Thoracic aorta (tissue), 2 donors: Measurements from ENCODE around the gene SWI5. TPM values are rescaled to one million over a fixed set of nuclear protein-coding genes. Genes with fewer than 3 reads are reported as not detected.

Experiments
- ATAC-seq: fragments of 150-250 bp; one replicate; pipeline ENCODE4 v1.8.0; 2017; ENCODE audit warnings: low read depth; ENCODE audit not compliant: insufficient number of reproducible peaks, low FRiP score
- DNase-seq: peaks from one replicate; pipeline ENCODE4 v3.0.0-alpha.2; 2020; ENCODE audit warnings: low spot score
- H3K27ac ChIP-seq, 2 donors: fragments of 200-600 bp; sonication (generic); 1 replicate in 1 of 2; 2 replicates in 1 of 2; pipeline ENCODE4 v1.5.1; 2016; ENCODE audit warnings: mild to moderate bottlenecking in 2 of 2, moderate library complexity in 2 of 2
- H3K27me3 ChIP-seq: fragments of 200-600 bp; sonication (generic); replicated peaks from 2 replicates; pipeline ENCODE4 v1.6.0; 2016; ENCODE audit warnings: mild to moderate bottlenecking; ENCODE audit not compliant: insufficient read depth
- H3K36me3 ChIP-seq: fragments of 200-600 bp; sonication (generic); one replicate; pipeline ENCODE4 v1.5.1; 2016
- H3K4me1 ChIP-seq, 2 donors: fragments of 200-600 bp; sonication (generic); 1 replicate in 1 of 2; 2 replicates in 1 of 2; pipeline versions ENCODE4 v1.5.1 to v1.6.0; 2016; ENCODE audit warnings: low read depth in 2 of 2, mild to moderate bottlenecking in 1 of 2; ENCODE audit not compliant: control insufficient read depth in 1 of 2
- H3K4me3 ChIP-seq: fragments of 200-600 bp; sonication (generic); 2 replicates; pipeline ENCODE4 v1.5.1; 2016; ENCODE audit warnings: mild to moderate bottlenecking
- H3K9me3 ChIP-seq: fragments of 200-600 bp; sonication (generic); 2 replicates; pipeline ENCODE4 v1.5.1; 2016
- total RNA-seq, 2 donors: library from RNA; depleted of rRNA; stranded (reverse); fragments of >200 nt; gene quantifications; one replicate each; pipeline versions ENCODE4 v1.1.0 to v1.2.3, GENCODE V29; 2016
- TF ChIP-seq, protein P1 (sequence below): fragments of 200-600 bp; sonication (generic); IDR thresholded peaks from one replicate; pipeline ENCODE4 v1.5.1; 2019; ENCODE audit warnings: antibody characterized with exemption

Gene SWI5
- total RNA-seq, 2 donors from 2014 or later = 12.0 to 26.8 TPM

DNA sequence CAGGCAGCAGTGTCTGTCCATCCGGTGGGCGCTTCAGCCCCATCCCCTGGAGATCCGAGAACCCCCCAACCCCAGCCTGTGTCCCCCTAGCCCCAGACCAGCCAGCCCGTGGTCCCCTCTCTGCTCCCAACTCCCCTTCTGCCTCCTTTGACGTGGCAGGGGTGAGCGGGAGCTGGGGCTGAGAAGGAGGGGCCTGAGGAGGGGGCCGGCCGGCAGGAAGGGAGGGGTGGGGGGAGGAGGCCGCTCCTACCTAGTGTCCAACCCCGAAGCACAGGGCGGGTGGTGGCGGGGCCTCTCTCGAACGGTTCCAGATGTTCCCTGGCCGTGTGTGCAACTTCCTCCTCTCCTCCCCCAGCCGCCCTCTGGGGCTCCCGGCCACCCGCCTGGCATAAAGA, 31.2 kb upstream of the SWI5 start:
- ATAC-seq (no peak), DNase-seq (no peak)
- TF ChIP-seq, protein P1, sequence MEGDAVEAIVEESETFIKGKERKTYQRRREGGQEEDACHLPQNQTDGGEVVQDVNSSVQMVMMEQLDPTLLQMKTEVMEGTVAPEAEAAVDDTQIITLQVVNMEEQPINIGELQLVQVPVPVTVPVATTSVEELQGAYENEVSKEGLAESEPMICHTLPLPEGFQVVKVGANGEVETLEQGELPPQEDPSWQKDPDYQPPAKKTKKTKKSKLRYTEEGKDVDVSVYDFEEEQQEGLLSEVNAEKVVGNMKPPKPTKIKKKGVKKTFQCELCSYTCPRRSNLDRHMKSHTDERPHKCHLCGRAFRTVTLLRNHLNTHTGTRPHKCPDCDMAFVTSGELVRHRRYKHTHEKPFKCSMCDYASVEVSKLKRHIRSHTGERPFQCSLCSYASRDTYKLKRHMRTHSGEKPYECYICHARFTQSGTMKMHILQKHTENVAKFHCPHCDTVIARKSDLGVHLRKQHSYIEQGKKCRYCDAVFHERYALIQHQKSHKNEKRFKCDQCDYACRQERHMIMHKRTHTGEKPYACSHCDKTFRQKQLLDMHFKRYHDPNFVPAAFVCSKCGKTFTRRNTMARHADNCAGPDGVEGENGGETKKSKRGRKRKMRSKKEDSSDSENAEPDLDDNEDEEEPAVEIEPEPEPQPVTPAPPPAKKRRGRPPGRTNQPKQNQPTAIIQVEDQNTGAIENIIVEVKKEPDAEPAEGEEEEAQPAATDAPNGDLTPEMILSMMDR = no peak
- Histone ChIP-seq H3K9me3 (no peaks in the 10 kb centered on the region), H3K27ac (no peak overlapping the region), H3K4me1 (no peaks in the 10 kb centered on the region), H3K27me3 (no peaks in the 10 kb centered on the region), H3K4me3 (peak overlapping the region; percentile 23), H3K36me3 (no peaks in the 10 kb centered on the region)

DNA sequence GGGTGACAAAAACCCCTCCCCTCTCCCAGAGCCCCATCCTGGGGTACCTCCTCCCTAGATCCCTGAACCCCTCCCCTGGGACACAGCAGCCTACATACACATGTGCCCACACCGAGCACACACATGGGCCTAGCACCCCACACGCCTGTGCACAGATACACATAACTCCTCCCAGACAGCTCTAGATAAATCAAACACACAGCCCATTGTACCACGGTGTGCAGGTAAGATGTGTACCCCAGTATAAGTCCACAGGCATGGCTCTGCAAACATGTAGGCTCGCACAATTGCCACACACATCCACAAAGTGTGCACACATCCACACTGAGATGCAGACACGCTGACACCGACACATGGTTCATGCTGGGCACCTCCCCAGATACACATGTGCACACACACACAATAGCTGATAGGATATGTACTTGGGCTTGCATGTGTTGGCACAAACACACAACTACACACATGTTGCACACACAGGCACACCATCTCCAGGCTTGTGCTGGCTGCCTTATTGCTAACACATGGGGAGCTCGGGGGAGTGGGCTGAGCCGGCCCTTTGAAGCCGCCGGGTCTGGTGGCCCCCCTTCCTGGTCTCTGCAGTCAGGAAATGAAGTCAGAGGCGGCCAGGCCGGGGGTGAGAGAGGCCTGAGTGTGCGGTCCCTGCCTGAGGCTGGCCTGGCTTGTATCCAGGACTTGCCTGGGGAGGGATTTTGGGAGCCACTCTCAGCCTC, 30.5 kb upstream of the SWI5 start:
- Histone ChIP-seq H3K36me3 (no peaks in the 10 kb centered on the region), H3K9me3 (no peaks in the 10 kb centered on the region), H3K4me1 (peaks cover 0 to under 1% of the 10 kb centered on the region in 2 donors), H3K4me3 (no peak overlapping the region), H3K27ac (no peak overlapping the region), H3K27me3 (no peaks in the 10 kb centered on the region)
- TF ChIP-seq, protein P1 = no peak
- DNase-seq (no peak), ATAC-seq (no peak)

GRCh38 chr9:128246471-128246870, 29.6 kb upstream of the SWI5 start:
- Histone ChIP-seq H3K4me3 (no peak overlapping the region), H3K9me3 (no peaks in the 10 kb centered on the region), H3K27me3 (no peaks in the 10 kb centered on the region), H3K4me1 (peaks cover 0 to 5% of the 10 kb centered on the region in 2 donors), H3K27ac (no peak overlapping the region), H3K36me3 (no peaks in the 10 kb centered on the region)
- DNase-seq = no peak
- ATAC-seq = no peak
- TF ChIP-seq, protein P1 = no peak

DNA sequence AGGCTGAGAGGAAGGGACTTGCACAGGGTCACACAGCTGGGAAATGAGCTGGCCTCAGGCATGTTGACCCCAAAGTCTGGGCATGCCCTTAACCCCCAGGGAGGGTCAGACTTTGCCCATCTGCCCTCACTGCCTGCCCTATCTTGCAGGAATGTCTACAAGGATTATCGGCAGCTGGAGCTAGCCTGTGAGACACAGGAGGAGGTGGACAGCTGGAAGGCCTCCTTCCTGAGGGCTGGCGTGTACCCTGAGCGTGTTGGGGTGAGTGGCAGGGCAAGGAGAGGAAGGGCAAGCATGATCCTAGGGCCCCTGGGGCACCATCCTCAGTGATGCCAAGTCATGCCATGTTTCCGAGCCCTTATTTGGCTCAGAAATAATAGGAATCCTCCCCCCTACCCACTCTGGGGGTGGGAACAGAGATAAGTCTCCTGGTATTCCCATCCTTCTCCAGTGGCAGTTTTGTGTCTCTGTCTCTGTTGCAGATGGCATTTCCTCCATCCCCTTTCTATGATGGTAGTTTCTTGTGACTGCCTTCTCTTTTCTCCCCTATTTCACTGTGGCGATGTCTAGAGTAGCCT, 28.8 kb upstream of the SWI5 start:
- Histone ChIP-seq H3K9me3 (no peaks in the 10 kb centered on the region), H3K36me3 (no peaks in the 10 kb centered on the region), H3K4me3 (no peak overlapping the region), H3K27me3 (no peaks in the 10 kb centered on the region), H3K4me1 (peaks cover 0 to 5% of the 10 kb centered on the region in 2 donors), H3K27ac (no peak overlapping the region)
- ATAC-seq = no peak
- TF ChIP-seq, protein P1 = no peak
- DNase-seq = no peak

DNA sequence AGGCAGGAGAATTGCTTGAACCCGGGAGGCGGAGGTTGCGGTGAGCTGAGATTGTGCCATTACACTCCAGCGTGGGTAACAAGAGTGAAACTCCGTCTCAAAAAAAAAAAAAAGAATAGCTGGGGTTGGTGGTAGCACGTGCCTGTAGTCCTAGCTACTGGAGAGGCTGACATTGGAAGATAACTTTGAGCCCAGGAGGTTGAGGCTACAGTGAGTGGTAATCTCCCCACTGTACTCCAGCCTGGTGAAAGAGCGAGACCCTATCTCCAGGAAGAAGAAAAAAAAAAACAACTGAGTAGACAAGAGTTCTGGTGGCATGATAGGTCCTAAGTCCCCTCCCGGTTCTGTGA, 26.5 kb upstream of the SWI5 start:
- Histone ChIP-seq H3K4me3 (no peak overlapping the region), H3K27ac (no peak overlapping the region), H3K9me3 (no peaks in the 10 kb centered on the region), H3K4me1 (peaks cover 0 to 5% of the 10 kb centered on the region in 2 donors), H3K27me3 (no peaks in the 10 kb centered on the region), H3K36me3 (no peaks in the 10 kb centered on the region)
- TF ChIP-seq, protein P1 = no peak
- DNase-seq (no peak), ATAC-seq (no peak)
